Right atrium auricular region (tissue), 2 donors: ENCODE measurements around the gene DIABLO. TPM values are rescaled to one million over a fixed set of nuclear protein-coding genes. Genes with fewer than 3 reads are reported as not detected.
A peak's percentile ranks its signal among the peaks of the same experiment; 100 is the strongest.

Experiments
- DNase-seq: peaks from one replicate; pipeline ENCODE4 v3.0.0-alpha.2; 2019; ENCODE audit warnings: low spot score
- H3K27ac ChIP-seq, 2 donors: fragments of 200-600 bp; sonication (generic); 1 replicate in 1 of 2; 2 replicates in 1 of 2; pipeline ENCODE4 v1.5.1; 2016 to 2019
- H3K27me3 ChIP-seq, 2 donors: fragments of 200-600 bp; sonication (generic); one replicate each; pipeline versions ENCODE4 v1.5.1 to v1.6.0; 2017 to 2019
- H3K36me3 ChIP-seq: fragments of 200-600 bp; sonication (generic); one replicate; pipeline ENCODE4 v1.5.1; 2016
- H3K4me1 ChIP-seq, 2 donors: fragments of 200-600 bp; sonication (generic); one replicate each; pipeline versions ENCODE4 v1.5.1 to v1.6.0; 2017 to 2019
- H3K4me3 ChIP-seq, 2 donors: fragments of 200-600 bp; sonication (generic); 1 replicate in 1 of 2; 2 replicates in 1 of 2; pipeline ENCODE4 v1.5.1; 2017 to 2019; ENCODE audit warnings: mild to moderate bottlenecking in 1 of 2, moderate library complexity in 1 of 2
- H3K9me3 ChIP-seq, 2 donors: fragments of 200-600 bp; sonication (generic); one replicate each; pipeline ENCODE4 v1.5.1; 2019
- total RNA-seq, 2 donors: library from RNA; depleted of rRNA; stranded (reverse); fragments of >200 nt; gene quantifications; one replicate each; pipeline ENCODE4 v1.1.0, GENCODE V29; 2016
- TF ChIP-seq, protein P1 (sequence below), 2 donors: fragments of 200-600 bp; sonication (generic); IDR thresholded peaks; one replicate each; pipeline ENCODE4 v1.5.1; 2019; ENCODE audit warnings: antibody characterized with exemption in 2 of 2

DIABLO gene
- total RNA-seq, 2 donors from 2014 or later: 36.9 to 55.0 TPM

DNA sequence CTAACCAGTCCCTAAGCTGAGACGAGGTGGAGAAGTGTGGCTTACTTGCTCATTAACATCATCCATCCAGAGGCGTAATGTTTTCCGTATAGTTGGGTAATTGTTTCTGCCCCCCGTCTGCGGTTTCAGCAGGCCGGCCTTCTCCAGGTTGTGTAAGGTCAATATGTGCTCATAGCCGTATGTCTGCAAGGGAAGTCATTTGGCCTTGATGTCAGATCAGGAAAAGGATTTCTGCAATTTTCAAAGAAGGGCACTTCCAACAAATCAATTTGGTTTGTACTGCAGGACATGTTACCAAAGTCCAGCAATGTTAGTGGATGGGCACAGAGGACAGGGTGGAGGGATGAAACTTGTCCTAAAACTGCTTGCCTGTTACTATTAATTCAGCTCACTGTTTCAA is 9.9 kb upstream of the DIABLO start:
- H3K27ac ChIP-seq: no peak overlapping the region
- no peaks in the 10 kb centered on the region for H3K9me3 ChIP-seq
- no peaks in the 10 kb centered on the region for H3K4me1 ChIP-seq
- no peak overlapping the region for H3K4me3 ChIP-seq
- no peaks in the 10 kb centered on the region for H3K27me3 ChIP-seq
- no peak for DNase-seq
- H3K36me3 ChIP-seq: peaks cover 71% of the 10 kb centered on the region
- TF ChIP-seq, protein P1, sequence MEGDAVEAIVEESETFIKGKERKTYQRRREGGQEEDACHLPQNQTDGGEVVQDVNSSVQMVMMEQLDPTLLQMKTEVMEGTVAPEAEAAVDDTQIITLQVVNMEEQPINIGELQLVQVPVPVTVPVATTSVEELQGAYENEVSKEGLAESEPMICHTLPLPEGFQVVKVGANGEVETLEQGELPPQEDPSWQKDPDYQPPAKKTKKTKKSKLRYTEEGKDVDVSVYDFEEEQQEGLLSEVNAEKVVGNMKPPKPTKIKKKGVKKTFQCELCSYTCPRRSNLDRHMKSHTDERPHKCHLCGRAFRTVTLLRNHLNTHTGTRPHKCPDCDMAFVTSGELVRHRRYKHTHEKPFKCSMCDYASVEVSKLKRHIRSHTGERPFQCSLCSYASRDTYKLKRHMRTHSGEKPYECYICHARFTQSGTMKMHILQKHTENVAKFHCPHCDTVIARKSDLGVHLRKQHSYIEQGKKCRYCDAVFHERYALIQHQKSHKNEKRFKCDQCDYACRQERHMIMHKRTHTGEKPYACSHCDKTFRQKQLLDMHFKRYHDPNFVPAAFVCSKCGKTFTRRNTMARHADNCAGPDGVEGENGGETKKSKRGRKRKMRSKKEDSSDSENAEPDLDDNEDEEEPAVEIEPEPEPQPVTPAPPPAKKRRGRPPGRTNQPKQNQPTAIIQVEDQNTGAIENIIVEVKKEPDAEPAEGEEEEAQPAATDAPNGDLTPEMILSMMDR (IDR thresholded peaks at IDR 0.05): no peak

DNA sequence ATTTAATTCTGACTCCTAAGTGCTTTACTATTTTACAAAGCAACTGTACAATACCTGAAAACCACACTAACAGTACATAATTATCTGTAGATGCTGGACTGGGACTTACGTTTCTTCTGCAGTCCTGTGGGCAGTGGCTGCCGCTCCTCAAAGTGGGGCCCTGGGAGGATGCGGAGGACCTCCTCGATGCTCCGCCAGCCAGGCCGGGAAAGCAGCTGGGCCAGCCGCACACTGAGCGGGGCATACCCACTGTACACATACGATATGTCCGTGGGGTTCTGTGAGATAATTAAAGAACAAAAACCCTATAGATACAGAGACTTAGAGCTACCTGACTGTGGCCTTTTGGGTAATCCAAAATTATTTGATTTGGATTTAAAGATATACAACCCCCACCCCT is 6.8 kb upstream of the DIABLO start:
- no peak overlapping the region for H3K27ac ChIP-seq
- H3K4me3 ChIP-seq: no peak overlapping the region
- peaks cover 61% of the 10 kb centered on the region for H3K36me3 ChIP-seq
- no peaks in the 10 kb centered on the region for H3K4me1 ChIP-seq
- H3K27me3 ChIP-seq: no peaks in the 10 kb centered on the region
- TF ChIP-seq, protein P1 (IDR thresholded peaks at IDR 0.05): no peak
- DNase-seq: no peak
- no peaks in the 10 kb centered on the region for H3K9me3 ChIP-seq

DNA sequence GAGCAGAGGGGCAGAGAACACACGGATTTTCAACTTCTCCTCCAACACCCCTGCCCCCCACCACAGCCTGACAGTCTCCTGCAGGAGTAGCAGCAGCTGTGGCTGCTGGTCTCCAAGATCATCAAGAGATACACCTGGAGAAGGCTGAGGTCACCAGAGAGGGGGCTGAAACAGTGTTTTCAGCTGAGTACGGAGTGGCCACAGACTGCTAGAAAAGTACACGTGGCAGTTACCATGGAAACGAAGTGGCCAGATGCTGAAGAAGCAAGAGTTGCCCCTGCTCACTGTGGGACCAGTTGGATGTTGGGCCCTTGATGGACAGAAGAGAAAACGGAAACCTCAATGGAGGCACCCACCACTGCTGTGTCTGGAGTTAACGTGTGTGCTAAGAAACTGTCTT is 4.9 kb upstream of the DIABLO start:
- no peak for DNase-seq
- peaks cover 0 to 8% of the 10 kb centered on the region in 2 donors for H3K4me1 ChIP-seq
- H3K27me3 ChIP-seq: no peaks in the 10 kb centered on the region
- H3K9me3 ChIP-seq: no peaks in the 10 kb centered on the region
- no peak overlapping the region for H3K4me3 ChIP-seq
- no peak overlapping the region for H3K27ac ChIP-seq
- TF ChIP-seq, protein P1 (IDR thresholded peaks at IDR 0.05): no peak
- H3K36me3 ChIP-seq: peaks cover 51% of the 10 kb centered on the region

DNA sequence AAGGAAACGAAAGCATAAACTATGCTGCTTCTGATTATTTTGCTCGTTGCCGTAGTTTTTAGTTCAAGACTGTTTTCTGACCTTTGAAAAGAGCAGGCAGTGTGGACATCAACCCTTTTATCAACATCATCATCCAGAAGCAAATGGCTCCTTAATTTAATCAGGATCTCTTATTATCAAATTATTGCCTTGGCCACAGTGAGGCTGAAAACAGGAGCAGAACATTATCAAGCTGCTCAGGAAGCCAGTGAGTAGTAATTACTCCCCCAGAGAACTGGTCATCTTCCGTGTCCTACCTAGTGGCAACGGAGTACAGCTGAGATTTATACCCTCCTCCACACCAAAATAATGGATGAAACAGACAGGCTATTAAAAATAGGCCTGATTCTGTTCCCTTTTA is 2.2 kb upstream of the DIABLO start:
- H3K27ac ChIP-seq: no peak overlapping the region
- no peaks in the 10 kb centered on the region for H3K27me3 ChIP-seq
- no peak for DNase-seq
- peaks cover 0 to 30% of the 10 kb centered on the region in 2 donors for H3K4me1 ChIP-seq
- H3K4me3 ChIP-seq: no peak overlapping the region
- peaks cover 26% of the 10 kb centered on the region for H3K36me3 ChIP-seq
- H3K9me3 ChIP-seq: no peaks in the 10 kb centered on the region
- TF ChIP-seq, protein P1 (IDR thresholded peaks at IDR 0.05): no peak

DNA sequence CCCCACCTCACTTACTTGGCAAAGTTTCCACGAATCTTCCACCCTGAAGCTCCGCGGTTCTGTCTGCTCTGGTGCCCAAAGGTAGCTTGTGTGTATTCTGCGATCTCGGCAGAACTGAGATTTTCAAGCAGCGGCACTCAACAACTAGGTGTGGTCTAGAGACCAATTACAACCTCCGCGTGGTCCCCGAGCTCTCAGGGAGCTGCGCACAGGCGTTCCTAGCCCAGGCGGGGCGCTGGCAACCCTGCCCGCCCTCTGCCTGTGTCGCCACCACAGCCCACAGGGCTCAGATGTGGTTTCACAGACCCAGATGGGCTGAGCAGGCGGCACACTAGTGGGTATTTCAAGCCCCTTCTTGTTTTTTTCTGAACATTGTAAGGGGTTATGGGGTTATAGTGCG is 1.5 kb upstream of the DIABLO start:
- Histone ChIP-seq H3K36me3 (peaks cover 24% of the 10 kb centered on the region), H3K27ac (no peak overlapping the region), H3K4me1 (peaks cover 0 to 34% of the 10 kb centered on the region in 2 donors), H3K27me3 (no peaks in the 10 kb centered on the region), H3K4me3 (no peak overlapping the region), H3K9me3 (no peaks in the 10 kb centered on the region)
- TF ChIP-seq, protein P1 (IDR thresholded peaks at IDR 0.05): no peak
- DNase-seq: no peak

DNA sequence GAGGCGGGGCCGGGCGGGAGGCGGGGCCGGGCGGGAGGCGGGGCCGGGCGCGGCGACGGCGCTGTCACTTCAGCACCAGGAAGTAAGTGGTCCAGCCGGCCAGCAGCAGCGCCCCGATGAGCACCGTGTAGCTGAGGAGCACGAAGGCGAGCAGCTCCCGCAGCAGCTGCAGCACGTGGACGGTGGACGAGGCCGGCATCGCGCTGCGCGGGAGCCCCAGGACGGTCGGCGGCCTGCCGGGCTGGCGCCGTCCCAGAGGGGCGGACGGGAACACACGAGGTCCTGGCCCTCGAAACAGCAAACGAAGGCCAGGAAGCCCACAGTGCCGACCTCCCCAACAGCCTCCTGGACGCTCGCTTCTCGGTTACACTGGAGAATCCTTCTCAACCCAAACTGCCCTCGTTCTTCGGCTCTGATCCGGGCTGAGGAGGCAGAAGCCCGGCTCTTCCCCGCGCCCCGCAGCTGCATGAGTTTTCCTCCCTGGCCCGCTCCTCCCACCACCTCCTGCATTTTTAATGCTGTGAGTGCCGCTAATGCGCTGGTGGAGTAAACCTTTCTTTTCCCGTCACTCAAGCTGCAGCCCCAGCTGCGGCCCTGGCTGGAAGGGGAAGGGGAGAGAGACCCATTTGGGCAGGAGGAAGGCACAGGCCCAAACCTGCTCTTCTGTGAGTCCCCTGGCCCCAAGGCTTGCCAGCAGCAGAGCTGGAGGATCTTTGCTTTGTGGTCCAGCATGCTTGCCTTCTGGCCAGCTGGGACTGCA is 694 bp upstream of the DIABLO start:
- Histone ChIP-seq H3K4me3 (peak overlapping the region; percentile 25 to 52), H3K27me3 (no peaks in the 10 kb centered on the region), H3K36me3 (peaks cover 20% of the 10 kb centered on the region), H3K4me1 (peaks cover 0 to 34% of the 10 kb centered on the region in 2 donors), H3K27ac (peak overlapping the region; percentile 17 to 26), H3K9me3 (no peaks in the 10 kb centered on the region)
- DNase-seq: no peak
- TF ChIP-seq, protein P1 (IDR thresholded peaks at IDR 0.05): peak in 1 of 2 donors; percentile 6
